ENCODE data around the gene SLAMF1. TPM values are rescaled to one million over a fixed set of nuclear protein-coding genes. Genes with fewer than 3 reads are reported as not detected.

SLAMF1 gene
- total and polyA plus RNA-seq, 4 donors, result 0.09 to 1.1 (median 0.17) TPM

- no peaks in the 10 kb centered on the region for H3K27me3 ChIP-seq (ENCODE audit: control insufficient read depth in 4 of 4, insufficient read depth in 4 of 4, low read length in 3 of 4)
- H3K9me3 ChIP-seq (ENCODE audit: control insufficient read depth in 4 of 4, low read length in 3 of 4), result no peaks in the 10 kb centered on the region
- 34% methylated on average over 1 of the region's 1 CpG for WGBS
- H3K4me1 ChIP-seq (ENCODE audit: control insufficient read depth in 4 of 4, insufficient read depth in 4 of 4, low read length in 3 of 4), result no peaks in the 10 kb centered on the region
- H3K27ac ChIP-seq (ENCODE audit: low read depth in 1 of 2, low read length in 2 of 2), result no peak overlapping the region
- TF ChIP-seq RAD21 (IDR thresholded peaks at IDR 0.05) (no peak), EGR1 (IDR thresholded peaks at IDR 0.05; ENCODE audit: low read depth in 2 of 2) (no peak), HNF4G (IDR thresholded peaks at IDR 0.05) (no peak), JUND (IDR thresholded peaks at IDR 0.05) (no peak), TAF1 (conservative IDR thresholded peaks at IDR 0.05) (no peak), FOXA2 (IDR thresholded peaks at IDR 0.05) (no peak), YY1 (IDR thresholded peaks at IDR 0.05) (no peak), ATF3 (IDR thresholded peaks at IDR 0.05) (no peak), MAX (IDR thresholded peaks at IDR 0.05) (no peak), NR2F2 (IDR thresholded peaks at IDR 0.05) (no peak), REST (IDR thresholded peaks at IDR 0.05) (no peak), GABPA (IDR thresholded peaks at IDR 0.05 in 1 of 2, conservative IDR thresholded peaks at IDR 0.05 in 1 of 2) (no peak), SP1 (IDR thresholded peaks at IDR 0.05) (no peak)
- no peak overlapping the region for H3K4me3 ChIP-seq (ENCODE audit: low read depth in 1 of 3, low read length in 3 of 3)
- DNase-seq (ENCODE audit: low spot score), result no peak
- H3K9ac ChIP-seq (ENCODE audit: low read depth in 1 of 2, low read length in 2 of 2), result no peak overlapping the region
- H3K36me3 ChIP-seq (ENCODE audit: control insufficient read depth in 4 of 4, insufficient read depth in 3 of 4, low read depth in 1 of 4, low read length in 3 of 4), result no peaks in the 10 kb centered on the region
Measured at GRCh38 chr1:160651433-160652064, 4.7 kb upstream of the SLAMF1 start.

- DNase-seq (ENCODE audit: low spot score), result no peak
- no peak overlapping the region for H3K4me3 ChIP-seq (ENCODE audit: low read depth in 1 of 3, low read length in 3 of 3)
- H3K27ac ChIP-seq (ENCODE audit: low read depth in 1 of 2, low read length in 2 of 2), result peak overlapping the region in 1 of 2 donors; percentile 11
- H3K36me3 ChIP-seq (ENCODE audit: control insufficient read depth in 4 of 4, insufficient read depth in 3 of 4, low read depth in 1 of 4, low read length in 3 of 4), result no peaks in the 10 kb centered on the region
- H3K27me3 ChIP-seq (ENCODE audit: control insufficient read depth in 4 of 4, insufficient read depth in 4 of 4, low read length in 3 of 4), result no peaks in the 10 kb centered on the region
- H3K9me3 ChIP-seq (ENCODE audit: control insufficient read depth in 4 of 4, low read length in 3 of 4), result no peaks in the 10 kb centered on the region
- 83% methylated on average over 3 of the region's 3 CpGs for WGBS
- TF ChIP-seq JUND (IDR thresholded peaks at IDR 0.05) (no peak), FOXA2 (IDR thresholded peaks at IDR 0.05) (no peak), REST (IDR thresholded peaks at IDR 0.05) (no peak), RAD21 (IDR thresholded peaks at IDR 0.05) (no peak), RXRA (IDR thresholded peaks at IDR 0.05) (no peak), NR2F2 (IDR thresholded peaks at IDR 0.05) (no peak), ATF3 (IDR thresholded peaks at IDR 0.05) (no peak), FOXA1 (IDR thresholded peaks at IDR 0.05) (no peak), HNF4G (IDR thresholded peaks at IDR 0.05) (no peak), GABPA (IDR thresholded peaks at IDR 0.05 in 1 of 2, conservative IDR thresholded peaks at IDR 0.05 in 1 of 2) (no peak), ZBTB33 (IDR thresholded peaks at IDR 0.05) (no peak), MAX (IDR thresholded peaks at IDR 0.05) (no peak), HNF4A (conservative IDR thresholded peaks at IDR 0.05) (no peak), SP1 (IDR thresholded peaks at IDR 0.05) (no peak)
- no peaks in the 10 kb centered on the region for H3K4me1 ChIP-seq (ENCODE audit: control insufficient read depth in 4 of 4, insufficient read depth in 4 of 4, low read length in 3 of 4)
- no peak overlapping the region for H3K9ac ChIP-seq (ENCODE audit: low read depth in 1 of 2, low read length in 2 of 2)
Measured at GRCh38 chr1:160647329-160647720, 481 bp upstream of the SLAMF1 start.
